ENCODE results near the gene HIBADH.

GRCh38 chr7:27590416-27590815, 72.3 kb downstream of the HIBADH start:
- TF ChIP-seq, protein P1, sequence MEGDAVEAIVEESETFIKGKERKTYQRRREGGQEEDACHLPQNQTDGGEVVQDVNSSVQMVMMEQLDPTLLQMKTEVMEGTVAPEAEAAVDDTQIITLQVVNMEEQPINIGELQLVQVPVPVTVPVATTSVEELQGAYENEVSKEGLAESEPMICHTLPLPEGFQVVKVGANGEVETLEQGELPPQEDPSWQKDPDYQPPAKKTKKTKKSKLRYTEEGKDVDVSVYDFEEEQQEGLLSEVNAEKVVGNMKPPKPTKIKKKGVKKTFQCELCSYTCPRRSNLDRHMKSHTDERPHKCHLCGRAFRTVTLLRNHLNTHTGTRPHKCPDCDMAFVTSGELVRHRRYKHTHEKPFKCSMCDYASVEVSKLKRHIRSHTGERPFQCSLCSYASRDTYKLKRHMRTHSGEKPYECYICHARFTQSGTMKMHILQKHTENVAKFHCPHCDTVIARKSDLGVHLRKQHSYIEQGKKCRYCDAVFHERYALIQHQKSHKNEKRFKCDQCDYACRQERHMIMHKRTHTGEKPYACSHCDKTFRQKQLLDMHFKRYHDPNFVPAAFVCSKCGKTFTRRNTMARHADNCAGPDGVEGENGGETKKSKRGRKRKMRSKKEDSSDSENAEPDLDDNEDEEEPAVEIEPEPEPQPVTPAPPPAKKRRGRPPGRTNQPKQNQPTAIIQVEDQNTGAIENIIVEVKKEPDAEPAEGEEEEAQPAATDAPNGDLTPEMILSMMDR (optimal IDR thresholded peaks at IDR 0.05 in 1 of 3, IDR thresholded peaks at IDR 0.05 in 1 of 3, conservative IDR thresholded peaks at IDR 0.05 in 1 of 3; ENCODE audit: extremely low read depth in 1 of 3, insufficient read depth in 2 of 3, low read length in 3 of 3), result no peak
- no peak for TF ChIP-seq EZH2 (IDR thresholded peaks at IDR 0.05; ENCODE audit: low read length)
